Inflammatory macrophage treated with lipopolysaccharide for 4 hours (primary cell): Measurements from ENCODE around the gene FAM151A.

Experiments used
- DNase-seq: peaks from one replicate; pipeline ENCODE4 v3.0.0-alpha.2; 2020

The FAM151A gene

DNA sequence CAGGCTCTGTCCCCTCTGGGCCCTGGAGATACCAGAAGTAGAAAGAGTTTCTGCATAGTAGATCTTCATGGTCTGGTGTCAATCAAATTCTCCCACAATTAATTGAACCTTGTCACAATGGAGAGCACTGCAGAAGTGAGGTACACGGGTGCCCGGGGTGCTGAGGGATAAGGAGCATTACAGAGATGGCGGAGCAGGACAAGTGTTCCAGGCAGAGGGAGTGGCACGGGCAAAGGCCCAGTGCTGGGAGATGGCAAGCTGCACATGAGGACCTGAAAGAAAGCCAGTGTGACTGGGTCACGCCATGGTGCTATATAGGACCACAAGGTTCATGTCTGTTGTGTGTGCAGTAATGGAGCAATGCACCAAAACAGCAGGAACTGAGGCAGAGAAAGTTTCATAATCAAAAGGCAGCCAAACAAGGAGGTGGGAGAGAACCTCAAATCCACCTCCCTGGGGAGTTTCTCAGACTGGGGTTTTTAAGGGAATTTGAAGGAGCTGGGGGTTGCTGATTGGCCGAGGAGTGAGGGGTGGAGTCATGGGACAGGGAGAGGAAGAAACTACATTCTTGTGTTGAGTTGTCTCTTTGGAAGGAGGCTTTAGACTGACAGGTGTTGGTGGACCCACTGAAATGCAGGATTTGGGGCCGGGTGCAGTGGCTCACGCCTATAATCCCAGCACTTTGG, 47.6 kb downstream of the FAM151A start:
- DNase-seq, result peak; percentile 56

- no peak for DNase-seq
Measured at GRCh38 chr1:54575161-54575560, 48.2 kb downstream of the FAM151A start.

GRCh38 chr1:54574158-54574778, 49.1 kb downstream of the FAM151A start:
- DNase-seq, result no peak

- no peak for DNase-seq
Measured at GRCh38 chr1:54572542-54572850, 50.8 kb downstream of the FAM151A start.

DNA sequence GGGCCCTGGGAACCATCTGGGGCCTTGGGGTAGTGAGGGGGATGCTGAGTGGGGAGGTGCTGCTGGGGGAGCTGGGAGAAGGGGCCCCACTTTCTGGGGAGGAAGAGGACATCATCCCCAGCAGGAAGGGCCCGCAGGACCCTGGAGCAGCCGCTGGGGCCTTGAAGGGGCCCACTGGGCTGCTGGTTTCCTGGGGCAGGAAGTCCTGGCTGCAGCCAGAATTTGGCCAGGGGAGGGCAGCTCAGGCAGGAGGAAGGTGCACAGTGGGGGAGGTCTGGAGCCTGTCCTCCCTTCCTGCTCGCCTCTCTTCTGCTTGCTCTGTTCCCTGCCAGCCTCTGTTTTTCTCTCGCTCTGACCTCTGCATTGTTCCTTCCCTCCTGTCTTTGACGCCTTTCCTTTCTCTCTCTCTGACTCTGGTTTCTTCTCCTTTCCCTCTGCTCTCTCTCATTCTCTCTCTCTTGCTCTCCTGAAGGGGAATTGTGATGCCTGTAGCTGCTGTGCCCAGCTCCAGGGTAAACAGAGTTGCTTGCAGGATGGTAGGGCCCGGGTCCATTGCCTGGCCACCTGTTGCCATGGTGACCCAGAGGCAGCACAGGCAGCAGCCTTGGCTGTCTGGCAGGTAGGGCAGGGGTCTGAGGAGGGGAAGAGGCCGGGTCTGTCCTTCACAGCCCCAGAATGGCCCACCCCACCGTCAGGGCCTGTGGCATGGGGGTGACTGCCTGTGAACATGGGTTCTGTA, 51.4 kb downstream of the FAM151A start:
- no peak for DNase-seq

DNA sequence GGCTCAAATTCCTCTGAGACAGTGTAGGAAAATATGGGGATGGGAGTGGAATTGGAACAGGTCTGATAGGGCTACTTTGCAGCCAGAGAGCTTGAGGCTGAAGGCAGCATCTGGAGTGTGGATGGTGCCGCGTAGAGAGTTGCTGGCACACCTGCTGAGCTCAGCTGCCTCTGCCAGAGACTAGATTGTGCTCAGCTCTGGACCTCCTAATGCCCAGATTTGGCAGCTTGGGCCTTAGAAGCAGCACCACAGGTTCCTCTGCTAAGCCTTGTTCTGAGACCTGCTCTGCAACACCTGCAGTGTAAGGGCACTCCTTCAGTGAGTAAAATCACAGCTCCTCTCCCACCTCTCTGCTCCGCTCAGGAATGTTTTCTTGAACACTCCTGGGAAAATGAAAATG, 52.0 kb downstream of the FAM151A start:
- DNase-seq, result no peak

DNA sequence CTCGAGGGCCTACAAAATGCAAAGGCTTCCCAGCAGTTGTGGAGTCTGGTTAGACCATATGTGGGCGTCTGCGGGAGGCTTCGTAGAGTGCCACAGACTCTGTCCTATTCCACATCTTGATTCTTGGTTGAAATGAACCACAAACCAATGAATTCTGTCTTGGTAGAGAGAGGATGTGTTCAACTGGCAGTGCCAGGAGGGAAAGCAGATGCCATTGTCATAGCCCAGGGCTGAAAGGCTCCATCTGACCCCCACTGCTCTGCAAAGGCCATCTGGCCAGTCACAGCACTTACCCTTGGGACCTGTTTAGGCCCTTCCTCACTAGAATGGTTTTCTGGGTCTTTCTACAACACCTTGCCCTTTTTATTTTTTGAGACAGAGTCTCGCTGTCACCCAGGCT, 53.2 kb downstream of the FAM151A start:
- DNase-seq, result no peak

GRCh38 chr1:54569339-54569738, 54.0 kb downstream of the FAM151A start:
- DNase-seq, result no peak

DNA sequence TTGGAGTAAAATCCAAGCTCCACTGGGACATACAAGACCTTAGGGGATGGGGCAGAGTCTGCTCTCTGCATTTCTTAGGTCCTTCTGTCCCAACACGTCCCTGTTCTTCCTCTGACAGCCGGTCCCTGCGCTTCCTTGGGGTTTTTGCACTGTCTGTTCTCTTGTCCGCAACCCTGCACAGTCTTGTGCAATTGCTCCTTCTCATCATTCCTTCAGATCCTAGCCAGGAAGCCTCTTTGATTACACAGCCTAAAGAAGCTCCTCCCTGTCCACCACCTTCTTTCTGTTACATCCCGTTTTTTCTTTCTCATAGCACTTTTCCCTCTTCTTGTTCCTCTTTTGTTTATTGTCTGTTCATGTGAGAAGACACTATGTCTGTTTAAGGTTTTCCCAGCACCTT, 55.4 kb downstream of the FAM151A start:
- DNase-seq, result peak; percentile 71

DNA sequence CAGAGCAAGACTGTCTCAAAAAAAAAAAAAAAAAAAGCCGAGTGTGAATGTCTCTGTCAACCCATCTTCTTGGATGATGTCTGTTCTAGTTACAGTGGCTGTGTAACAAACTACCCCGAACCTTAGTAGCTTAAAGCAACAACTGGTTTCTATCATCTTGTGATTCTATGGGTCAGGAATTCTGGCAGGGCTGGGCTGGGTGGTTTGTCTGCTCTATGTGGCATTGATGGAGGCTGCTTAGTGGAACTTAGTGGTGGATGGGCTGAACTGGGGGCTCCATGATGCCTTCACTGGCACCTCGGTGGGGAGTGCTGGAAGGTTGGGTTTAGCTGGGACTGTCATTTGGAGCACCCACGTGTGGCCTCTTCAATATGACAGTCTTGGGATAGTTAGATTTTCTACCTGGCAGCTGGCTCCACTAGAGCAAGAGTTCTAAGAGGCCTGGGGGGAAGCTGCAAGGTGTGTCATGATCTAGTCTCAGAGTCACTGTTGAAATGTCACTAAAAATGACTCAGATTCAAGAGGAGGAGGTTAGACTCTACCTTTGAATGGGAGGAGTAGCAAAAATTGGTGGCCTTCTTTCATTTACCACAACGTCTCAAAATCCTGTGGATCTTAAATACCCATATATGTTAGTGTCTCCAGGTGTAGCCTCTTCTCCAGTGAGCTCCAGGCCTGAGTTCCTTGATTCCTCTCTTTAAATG, 56.7 kb downstream of the FAM151A start:
- DNase-seq, result no peak

GRCh38 chr1:54565113-54565501, 58.2 kb downstream of the FAM151A start:
- no peak for DNase-seq

GRCh38 chr1:54564312-54565112, 58.8 kb downstream of the FAM151A start:
- peak; percentile 11 for DNase-seq

- DNase-seq, result no peak
Measured at GRCh38 chr1:54559771-54560231, 63.5 kb downstream of the FAM151A start.
